Central memory CD4-positive, alpha-beta T cell (primary cell): ENCODE results near the gene KRT34.
"Not testable (repeated sequence)": the region's sequence is repeated elsewhere in the genome, so short reads cannot be mapped to it uniquely, and the experiment has no call there.

Source experiments
- DNase-seq: peaks from one replicate; pipeline ENCODE4 v3.0.0; 2022

Gene KRT34

DNA sequence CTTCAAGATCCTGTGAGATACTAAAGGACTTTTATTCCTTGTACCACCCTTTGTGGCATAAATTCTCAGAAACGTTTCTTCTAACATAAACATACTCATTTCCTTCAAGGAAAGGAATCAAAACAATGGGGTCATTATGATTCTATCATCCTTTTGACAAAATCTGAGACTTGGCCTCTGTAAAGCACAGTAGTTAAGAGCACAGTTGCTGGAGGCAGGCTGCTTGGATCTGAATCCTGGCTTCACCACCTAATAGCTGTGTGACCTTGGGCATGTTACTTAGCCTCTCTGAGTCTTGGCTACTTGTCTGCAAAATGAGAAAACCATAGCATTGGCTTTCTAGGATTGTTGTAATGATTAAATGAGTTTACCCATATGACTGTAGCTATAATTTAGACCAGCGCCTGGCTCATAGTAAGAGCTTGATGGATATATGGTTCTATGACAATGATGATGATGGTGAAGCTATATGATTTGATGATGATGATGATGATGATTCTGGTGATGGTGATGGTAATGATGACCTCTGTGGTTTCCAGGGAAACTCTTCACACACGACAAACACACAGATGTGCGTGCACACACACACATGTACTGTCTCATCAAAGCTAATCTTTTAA is 21.4 kb upstream of the KRT34 start:
- no peak for DNase-seq

- no peak for DNase-seq
Measured at GRCh38 chr17:41402161-41402560, 20.1 kb upstream of the KRT34 start.

- DNase-seq: no peak
Measured at GRCh38 chr17:41396996-41397660, 15.0 kb upstream of the KRT34 start, which contains the start of gene KRT31. TSS of gene KRT31 (minus strand) at chr17:41397608. CDS start at chr17:41397539, 69 bp downstream.

- DNase-seq: no peak
Measured at GRCh38 chr17:41396340-41396739, 14.2 kb upstream of the KRT34 start.

DNA sequence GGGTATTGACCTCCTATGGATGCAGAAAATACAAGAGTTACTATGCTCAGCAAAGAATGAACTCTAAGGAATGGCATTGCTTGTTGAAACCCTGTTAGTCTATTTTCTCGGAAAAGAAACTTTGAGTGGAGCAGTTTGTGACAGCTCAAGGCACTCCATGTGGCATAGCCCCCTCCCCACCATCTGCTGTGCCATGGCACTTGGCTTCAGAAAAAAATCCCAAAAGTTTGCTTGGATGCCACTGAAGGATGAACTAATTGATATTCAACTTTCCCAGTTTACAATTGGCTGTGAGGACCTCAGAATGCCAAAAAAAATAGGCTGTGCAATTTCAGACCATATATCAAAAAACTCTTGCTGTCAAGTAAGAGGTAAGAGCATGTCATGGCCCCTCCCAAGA is 13.5 kb upstream of the KRT34 start:
- DNase-seq: no peak

DNA sequence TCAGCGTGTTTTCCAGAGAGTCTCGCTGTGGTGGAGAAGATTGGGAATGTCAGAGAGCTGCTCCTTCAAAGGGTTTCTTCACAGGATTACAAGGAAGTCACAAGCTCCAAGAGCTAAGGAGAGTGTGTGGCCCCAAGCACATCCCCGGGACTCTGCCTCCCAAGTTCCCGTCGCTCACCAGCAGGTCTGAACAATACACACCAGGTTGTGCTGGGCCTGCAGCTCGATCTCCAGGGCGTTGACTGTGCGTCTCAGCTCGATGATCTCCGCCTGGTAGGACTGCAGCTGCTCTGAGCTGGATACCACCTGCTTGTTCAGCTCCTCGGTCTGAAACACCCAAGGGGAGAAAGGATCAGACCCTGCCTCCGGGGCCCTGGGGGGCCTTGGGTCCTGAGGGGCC is 12.9 kb upstream of the KRT34 start:
- not testable (repeated sequence) for DNase-seq

- no peak for DNase-seq
Measured at GRCh38 chr17:41394254-41394996, 12.3 kb upstream of the KRT34 start.

GRCh38 chr17:41393826-41394225 is 11.7 kb upstream of the KRT34 start:
- DNase-seq: no peak

DNA sequence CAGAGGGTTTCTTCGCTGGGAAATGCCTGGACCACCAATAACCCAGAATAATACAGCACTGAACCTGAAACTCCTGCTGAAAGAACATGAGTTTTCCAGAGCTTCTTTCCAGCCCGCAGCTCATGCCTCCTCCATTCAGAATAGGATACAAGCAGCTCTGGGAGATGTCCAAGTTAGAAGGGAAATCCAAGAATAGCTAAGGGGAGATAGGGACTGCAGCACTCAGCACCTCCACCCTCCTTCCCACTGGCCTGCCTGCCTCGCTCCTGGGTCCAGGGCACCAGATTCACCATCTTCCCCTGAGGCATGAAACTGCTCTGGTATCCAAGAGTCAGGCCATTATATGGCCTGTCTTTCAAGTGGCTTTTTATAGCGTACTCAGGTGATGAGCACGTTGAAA is 11.2 kb upstream of the KRT34 start:
- no peak for DNase-seq

GRCh38 chr17:41392278-41392677 is 10.2 kb upstream of the KRT34 start:
- DNase-seq: no peak

DNA sequence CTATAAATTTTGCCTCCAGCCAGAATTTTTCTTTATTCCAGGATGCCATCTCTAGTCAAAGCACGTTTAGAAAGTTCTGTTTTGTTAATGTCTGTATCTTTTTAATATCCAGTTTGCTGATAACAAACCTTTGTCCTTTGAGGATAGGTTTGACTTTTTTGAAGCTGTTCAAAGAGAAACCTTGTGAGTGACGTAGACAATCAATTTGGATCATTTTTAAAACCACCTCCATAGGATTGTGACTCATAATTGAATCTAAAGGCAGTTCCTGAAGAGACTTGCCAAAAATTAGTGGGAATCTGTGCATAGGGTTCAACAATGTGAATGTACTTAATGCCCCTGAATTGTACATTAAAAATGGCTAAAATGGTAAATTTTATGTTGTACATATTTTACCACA is 9.4 kb upstream of the KRT34 start:
- DNase-seq: no peak

- no peak for DNase-seq
Measured at GRCh38 chr17:41390411-41390938, 8.4 kb upstream of the KRT34 start.

GRCh38 chr17:41387670-41388069 is 5.6 kb upstream of the KRT34 start:
- DNase-seq: no peak

DNA sequence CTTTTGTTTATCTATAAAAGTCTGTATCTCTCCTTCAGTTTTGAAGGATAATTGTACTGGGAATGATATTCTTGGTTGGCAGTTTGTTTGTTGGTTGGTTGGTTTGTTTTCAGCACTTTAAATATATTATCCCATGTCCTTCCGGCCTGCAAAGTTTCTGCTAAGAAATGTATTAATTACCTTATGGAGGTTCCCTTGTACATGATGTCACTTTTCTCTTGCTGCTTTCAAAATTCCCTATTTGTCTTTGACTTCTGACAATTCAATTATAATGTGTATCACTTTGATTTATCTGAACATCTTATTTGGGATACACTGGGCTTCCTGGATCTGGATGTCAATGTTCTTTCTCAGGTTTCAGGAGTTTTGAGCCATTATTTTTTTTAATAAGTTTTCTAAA is 4.1 kb upstream of the KRT34 start:
- no peak for DNase-seq

DNA sequence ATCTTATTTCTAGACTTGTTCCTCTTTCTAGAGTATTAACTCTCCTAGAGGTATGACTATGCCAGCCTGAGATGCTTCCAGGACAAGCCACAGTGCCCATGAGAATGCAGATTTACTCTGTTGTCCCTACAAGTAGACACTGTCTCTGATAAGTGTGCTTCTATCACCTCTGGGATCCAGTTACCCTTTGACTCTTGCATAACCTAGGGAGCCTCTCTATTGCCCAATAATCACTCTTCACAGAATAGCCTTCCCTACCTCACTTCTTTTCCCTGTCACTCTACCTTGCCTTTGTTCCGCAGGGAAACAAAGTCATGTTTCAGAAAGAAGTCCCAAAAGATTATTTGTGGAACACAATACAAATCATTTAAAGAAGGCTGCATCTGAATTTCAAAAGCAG is 1.6 kb upstream of the KRT34 start:
- DNase-seq: no peak

DNA sequence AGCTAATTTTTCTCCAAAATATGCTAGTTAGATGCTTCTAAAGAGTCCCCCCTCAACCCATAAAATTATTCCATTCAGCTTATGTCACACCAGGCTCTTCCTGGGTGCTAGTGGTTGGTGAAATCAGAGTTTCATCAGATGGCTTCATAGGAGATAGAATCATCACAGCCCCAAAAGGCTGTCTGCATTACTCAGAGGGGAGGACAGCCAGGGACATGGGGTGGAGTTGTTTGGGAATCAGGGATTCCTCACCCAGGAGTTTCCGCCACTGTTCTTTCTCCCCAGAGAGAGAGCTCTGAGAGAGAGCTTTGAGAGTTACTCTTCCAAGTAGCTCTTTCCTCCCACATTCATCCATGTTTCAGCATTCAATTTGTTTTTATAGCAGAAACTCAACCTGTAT is 288 bp upstream of the KRT34 start:
- no peak for DNase-seq

- DNase-seq: not testable (repeated sequence)
Measured at GRCh38 chr17:41380091-41380490, 2.0 kb downstream of the KRT34 start.

GRCh38 chr17:41377546-41377945 is 4.6 kb downstream of the KRT34 start:
- no peak for DNase-seq

DNA sequence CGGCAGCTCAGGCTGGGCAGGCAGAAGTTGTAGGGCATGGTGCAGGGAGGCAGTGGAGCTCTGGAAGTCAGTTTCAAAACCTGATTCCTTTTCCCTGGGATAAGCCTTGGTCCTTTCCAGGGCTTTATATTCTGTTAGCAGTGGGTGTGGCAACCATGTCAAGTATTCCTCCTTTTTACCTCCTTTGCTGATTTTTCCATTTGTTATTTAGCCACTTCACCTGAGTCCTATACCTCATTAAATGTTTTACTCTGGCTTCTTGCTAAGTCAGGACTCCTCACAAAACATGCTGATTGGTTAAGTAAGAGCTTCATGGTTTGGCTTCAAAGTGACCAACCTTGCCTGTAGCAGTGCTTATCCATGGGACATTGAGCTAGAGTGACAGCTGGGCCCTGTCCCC is 12.4 kb downstream of the KRT34 start, which contains the start of gene KRT33B:
TSS of gene KRT33B (minus strand) at position 101 of the 400 bp plus-strand sequence. CDS start at position 38, 63 bp downstream.
- DNase-seq: no peak

- DNase-seq: no peak
Measured at GRCh38 chr17:41369023-41369422, 13.1 kb downstream of the KRT34 start.

DNA sequence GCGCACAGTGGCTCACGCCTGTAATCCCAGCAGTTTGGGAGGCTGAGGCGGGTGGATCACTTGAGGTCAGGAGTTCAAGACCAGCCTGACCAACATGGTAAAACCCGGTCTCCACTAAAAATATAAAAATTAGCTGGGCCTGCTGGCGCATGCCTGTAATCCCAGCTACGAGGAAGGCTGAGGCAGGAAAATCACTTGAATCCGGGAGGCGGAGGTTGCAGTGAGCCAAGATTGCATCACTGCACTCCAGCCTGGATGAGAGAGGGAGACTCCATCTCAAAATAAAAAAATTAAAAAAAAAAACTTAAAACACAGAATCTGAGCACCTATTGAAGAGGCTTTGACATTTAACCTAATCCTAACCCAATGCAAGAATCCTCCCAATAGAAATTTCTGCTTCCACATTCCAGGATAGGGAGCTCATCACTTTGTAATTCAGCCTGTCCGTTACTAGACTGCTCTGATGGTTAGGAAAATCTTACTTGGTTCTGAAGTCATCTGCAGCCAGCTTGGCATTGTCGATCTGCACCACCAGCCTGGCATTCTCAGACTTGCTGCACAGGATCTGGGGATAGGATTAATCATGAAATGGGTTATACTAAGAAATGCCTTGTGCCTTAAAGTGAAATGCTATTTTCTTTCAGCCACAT is 14.6 kb downstream of the KRT34 start:
- DNase-seq: no peak

GRCh38 chr17:41366070-41366469 is 16.0 kb downstream of the KRT34 start:
- no peak for DNase-seq

GRCh38 chr17:41363881-41364280 is 18.2 kb downstream of the KRT34 start:
- DNase-seq: no peak
